Activated CD8-positive, alpha-beta memory T cell treated with anti-CD3 and anti-CD28 coated beads, Interleukin-2, amount 50 U/mL, for 1 hour (primary cell): ENCODE data around the gene CFAP119.

ENCODE experiments used
- DNase-seq: peaks from one replicate; pipeline ENCODE4 v3.0.0-alpha.2; 2020; ENCODE audit errors: extremely low read depth

CFAP119 gene

DNA sequence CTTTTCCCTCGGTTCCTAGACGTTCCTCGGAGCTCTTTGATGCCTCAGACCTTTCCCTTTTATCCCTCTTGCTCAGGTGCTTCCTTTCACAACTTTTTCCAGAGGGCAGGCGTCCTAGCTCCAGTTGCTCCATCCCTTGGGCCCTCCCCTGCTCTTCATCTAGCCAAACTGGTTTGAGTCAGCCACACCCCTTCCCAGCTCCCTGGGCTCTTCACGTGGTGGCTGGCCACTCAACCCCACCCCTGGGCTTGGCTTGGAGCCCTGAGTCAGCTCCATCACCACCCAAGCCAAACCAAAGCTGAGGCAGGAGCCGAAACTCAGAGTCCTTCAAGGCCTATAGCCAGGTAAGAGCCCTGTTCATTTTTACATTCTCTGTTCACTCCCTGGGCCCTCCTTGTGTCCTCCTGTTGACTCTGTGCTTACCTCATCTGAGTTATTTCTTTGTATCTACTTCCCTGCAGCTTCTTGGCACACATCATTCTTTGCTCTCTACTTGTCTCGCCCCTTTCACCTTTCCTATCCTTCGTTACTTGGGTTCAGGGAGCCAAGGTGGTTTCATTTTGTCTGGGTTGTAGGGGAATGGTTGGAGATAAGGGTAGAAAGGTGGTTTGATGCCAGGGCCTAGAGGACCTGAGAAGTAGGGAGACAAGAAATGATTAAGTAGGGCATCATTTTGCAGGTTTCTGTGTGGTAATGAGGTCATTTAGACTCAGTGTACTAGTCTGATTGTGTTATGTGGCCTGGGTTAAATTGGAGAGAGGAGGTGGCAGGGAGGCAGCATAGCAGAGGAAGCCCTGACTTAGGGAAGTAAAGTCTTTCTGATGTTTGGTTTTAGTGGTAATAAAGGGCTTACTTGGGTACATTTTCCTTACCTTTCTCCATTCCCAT lies 21.3 kb downstream of the CFAP119 start:
- DNase-seq, result no peak

DNA sequence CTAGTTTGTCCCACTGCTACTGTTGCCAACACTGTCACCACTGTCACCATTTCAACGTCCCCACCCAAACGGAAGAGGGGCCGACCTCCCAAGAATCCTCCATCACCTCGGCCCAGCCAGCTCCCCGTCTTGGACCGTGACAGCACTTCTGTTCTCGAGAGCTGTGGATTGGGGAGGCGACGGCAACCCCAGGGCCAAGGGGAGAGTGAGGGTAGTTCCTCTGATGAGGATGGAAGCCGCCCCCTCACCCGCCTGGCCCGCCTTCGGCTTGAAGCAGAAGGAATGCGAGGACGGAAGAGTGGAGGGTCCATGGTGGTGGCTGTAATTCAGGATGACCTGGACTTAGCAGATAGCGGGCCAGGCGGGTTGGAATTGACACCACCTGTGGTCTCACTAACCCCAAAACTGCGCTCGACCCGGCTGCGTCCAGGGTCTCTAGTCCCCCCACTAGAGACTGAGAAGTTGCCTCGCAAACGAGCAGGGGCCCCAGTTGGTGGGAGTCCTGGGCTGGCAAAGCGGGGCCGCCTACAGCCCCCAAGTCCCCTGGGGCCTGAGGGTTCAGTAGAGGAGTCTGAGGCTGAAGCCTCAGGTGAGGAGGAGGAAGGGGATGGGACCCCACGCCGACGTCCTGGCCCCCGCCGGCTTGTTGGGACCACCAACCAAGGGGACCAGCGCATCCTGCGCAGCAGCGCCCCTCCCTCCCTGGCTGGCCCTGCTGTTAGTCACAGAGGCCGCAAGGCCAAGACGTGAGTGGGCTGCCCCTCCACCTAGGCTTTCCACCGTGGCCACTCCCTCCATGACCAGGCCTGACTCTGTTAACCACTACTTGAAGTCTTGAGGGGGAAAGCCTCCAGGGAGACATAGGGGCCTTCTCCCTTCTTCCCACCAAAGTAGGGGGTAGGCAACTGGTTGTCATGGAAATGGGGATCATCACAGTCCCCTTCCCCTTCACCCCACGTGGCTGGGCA lies 22.6 kb downstream of the CFAP119 start:
- no peak for DNase-seq

DNA sequence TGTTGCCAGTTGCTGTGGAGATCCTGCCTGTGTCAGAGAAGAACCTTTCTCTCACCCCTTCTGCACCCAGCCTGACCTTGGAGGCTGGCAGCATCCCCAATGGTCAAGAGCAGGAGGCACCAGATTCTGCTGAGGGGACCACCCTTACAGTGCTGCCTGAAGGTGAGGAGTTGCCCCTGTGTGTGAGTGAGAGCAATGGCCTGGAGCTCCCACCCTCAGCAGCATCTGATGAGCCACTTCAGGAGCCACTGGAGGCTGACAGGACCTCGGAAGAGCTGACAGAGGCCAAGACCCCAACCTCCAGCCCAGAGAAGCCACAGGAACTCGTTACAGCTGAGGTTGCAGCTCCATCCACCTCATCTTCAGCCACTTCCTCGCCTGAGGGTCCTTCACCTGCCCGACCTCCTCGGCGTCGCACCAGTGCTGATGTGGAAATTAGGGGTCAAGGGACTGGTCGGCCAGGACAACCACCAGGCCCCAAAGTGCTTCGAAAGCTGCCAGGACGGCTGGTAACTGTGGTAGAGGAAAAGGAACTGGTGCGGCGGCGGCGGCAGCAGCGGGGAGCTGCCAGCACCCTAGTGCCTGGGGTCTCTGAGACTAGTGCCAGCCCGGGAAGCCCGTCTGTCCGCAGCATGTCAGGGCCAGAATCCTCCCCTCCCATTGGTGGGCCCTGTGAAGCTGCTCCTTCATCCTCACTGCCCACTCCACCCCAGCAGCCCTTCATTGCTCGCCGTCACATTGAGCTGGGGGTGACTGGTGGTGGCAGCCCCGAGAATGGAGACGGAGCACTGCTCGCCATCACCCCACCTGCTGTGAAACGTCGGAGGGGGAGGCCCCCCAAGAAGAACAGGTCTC lies 23.8 kb downstream of the CFAP119 start:
- DNase-seq, result no peak

DNA sequence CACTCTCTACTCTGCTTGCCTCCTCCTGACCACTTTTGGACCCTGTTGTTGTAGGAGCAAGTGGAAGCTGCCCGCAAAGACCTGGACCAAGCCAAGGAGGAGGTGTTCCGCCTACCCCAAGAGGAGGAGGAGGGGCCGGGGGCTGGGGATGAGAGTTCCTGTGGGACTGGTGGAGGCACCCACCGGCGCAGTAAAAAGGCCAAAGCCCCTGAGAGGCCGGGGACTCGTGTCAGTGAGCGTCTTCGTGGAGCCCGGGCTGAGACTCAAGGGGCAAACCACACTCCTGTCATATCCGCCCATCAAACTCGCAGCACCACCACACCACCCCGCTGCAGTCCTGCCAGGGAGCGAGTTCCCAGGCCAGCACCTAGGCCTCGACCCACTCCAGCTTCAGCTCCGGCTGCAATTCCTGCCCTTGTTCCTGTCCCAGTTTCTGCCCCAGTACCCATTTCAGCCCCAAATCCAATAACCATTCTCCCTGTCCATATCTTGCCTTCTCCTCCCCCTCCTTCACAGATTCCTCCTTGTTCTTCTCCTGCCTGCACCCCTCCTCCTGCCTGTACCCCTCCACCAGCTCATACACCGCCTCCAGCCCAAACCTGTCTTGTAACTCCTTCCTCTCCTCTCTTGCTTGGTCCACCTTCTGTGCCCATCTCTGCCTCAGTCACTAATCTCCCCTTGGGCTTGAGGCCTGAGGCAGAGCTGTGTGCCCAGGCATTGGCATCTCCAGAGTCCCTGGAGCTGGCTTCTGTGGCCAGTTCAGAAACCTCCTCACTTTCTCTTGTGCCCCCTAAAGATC lies 24.7 kb downstream of the CFAP119 start:
- no peak for DNase-seq

DNA sequence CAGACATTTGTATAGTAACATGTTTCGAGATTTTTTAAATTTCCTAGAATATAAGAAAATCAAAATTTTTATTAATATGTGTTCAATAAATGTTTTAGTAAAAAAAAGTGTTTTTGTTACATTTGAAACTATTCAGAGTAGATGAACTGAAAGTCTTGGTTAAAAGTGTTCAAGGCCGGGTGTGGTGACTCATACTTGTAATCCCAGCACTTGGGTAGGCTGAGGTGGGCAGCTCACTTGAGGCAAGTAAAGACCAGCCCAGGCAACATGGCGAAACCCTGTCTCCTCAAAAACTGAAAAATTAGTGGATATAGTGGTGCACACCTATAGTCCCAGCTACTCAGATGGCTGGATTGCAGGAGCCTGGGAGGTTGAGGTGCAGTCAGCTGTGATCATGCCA lies 30.5 kb downstream of the CFAP119 start:
- no peak for DNase-seq

DNA sequence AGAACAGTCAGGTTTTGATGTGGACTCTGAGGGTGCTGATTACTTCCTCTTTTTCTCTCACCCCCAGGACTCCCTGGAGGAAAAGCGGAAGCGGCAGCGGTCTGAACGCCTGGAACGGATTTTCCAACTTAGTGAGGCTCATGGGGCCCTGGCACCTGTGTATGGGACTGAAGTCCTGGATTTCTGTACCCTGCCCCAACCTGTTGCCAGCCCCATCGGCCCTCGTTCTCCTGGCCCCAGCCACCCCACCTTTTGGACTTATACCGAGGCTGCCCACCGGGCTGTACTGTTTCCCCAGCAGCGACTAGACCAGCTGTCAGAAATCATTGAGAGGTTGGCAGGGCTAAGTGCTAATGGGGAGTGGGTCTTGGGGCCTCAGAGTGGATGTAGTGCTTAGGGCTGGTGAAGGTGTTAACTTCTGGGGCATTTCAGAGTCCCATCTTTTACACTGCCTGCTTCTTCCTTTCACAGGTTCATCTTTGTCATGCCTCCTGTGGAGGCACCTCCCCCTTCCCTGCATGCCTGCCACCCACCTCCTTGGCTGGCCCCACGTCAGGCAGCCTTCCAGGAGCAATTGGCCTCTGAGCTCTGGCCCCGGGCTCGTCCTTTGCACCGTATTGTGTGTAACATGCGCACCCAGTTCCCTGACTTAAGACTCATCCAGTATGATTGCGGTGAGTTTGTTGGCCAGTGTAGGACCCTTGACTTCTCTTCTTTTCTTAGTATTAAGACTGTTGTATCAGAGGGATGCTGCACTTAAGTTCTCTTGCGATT lies 32.8 kb downstream of the CFAP119 start:
- DNase-seq, result no peak

DNA sequence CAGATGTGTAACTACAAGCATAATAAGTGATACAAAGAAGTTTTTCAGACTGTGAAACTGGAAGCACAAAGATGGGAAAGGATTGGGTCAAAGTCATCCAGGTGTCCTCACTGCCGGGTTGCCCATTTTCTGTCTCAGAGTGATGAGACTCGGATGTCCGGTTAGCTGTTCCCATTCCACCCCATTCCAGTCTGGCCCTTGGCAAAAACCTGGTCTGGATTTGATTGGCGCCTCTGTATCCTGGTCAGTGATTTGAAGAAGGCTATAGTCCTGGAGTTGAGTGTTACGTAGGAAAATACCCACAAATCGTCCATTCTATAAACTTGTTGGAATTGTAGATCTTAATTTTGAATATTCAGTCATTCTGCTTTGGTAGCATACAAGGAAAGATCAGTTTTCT lies 33.5 kb downstream of the CFAP119 start:
- no peak for DNase-seq

DNA sequence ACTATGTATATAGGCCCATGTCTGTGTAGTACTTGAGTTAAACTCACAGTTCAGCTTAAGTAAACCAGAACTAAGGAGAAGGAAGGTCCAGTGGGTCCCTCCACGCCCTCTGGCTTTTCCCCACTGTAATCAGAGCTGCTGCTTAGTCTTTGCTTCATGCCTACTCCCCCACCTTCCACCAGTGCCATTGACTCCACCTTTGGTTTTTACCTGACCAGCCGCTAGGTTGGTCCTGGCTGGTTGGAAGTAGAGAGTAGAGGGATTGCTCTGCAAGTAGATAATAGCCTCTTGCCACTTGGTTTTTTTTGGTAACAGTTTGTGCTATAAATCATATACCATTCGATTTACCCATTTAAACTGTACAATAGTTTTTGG lies 36.5 kb downstream of the CFAP119 start:
- DNase-seq, result no peak

DNA sequence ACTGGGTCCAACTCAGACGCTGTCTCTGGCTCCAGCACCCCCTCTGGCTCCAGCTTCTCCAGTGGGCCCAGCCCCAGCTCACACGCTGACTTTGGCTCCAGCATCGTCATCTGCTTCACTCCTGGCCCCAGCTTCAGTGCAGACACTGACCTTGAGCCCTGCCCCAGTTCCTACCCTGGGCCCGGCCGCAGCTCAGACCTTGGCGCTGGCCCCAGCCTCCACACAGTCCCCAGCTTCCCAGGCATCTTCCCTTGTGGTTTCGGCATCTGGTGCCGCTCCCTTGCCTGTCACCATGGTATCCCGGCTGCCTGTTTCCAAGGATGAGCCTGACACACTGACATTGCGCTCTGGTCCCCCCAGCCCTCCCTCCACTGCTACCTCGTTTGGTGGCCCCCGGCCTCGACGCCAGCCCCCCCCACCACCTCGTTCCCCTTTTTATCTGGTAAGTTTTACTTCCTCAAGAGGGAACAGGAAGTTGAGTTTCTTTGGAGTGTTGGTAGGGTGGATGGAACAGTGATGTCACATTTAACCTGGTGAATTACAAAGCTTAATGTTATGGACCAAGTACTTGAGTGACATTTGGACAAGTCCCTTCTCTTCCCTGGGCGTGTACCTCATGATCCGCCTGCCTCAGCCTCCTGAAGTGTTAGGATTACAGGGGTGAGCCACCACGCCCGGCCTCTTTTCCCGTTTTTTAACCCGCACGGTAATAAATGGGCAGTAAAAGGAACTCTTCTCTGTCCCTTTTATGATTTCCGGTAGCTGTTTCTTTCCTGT lies 37.0 kb downstream of the CFAP119 start:
- no peak for DNase-seq

DNA sequence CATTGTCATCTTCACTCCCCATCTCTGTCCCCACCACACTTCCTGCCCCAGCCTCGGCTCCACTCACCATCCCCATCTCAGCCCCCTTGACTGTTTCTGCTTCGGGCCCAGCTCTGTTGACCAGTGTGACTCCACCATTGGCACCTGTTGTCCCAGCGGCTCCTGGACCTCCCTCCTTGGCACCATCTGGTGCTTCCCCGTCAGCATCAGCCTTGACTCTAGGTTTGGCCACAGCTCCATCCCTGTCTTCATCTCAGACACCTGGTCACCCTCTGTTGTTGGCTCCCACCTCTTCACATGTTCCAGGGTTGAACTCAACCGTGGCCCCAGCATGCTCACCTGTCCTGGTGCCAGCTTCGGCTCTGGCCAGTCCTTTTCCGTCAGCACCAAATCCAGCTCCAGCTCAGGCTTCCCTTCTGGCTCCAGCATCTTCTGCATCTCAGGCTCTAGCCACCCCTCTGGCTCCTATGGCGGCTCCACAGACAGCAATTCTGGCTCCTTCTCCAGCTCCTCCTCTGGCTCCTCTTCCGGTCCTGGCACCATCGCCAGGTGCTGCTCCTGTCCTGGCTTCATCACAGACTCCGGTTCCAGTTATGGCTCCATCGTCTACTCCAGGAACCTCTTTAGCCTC lies 38.0 kb downstream of the CFAP119 start:
- no peak for DNase-seq

DNA sequence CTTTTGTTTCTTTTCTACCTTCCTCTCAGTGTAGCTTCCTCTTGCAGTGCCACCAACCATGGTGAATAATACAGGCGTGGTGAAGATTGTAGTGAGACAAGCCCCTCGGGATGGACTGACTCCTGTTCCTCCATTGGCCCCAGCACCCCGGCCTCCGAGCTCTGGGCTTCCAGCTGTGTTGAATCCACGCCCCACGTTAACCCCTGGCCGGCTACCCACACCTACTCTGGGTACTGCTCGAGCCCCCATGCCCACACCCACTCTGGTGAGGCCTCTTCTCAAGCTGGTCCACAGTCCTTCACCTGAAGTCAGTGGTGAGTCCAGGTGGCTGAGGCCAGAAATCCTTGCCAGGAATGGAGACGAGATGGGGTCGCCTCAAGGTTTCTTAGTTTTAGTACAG lies 38.9 kb downstream of the CFAP119 start:
- DNase-seq, result no peak

DNA sequence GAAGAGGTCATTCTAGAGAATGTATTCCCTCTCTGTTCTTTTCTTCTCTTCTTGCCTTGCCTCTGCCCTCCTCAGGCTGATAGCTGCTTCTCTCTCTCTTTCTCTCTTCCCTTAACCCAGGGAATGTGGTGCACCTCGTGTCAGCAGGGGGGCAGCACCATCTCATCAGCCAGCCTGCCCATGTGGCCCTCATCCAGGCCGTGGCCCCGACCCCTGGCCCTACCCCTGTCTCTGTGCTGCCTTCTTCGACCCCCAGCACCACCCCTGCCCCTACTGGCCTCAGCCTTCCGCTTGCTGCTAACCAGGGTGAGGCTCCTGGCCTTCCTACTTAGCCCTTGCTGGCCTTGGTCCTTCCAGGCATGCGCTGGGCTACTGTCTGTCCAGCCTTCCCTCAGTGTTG lies 39.4 kb downstream of the CFAP119 start:
- no peak for DNase-seq

DNA sequence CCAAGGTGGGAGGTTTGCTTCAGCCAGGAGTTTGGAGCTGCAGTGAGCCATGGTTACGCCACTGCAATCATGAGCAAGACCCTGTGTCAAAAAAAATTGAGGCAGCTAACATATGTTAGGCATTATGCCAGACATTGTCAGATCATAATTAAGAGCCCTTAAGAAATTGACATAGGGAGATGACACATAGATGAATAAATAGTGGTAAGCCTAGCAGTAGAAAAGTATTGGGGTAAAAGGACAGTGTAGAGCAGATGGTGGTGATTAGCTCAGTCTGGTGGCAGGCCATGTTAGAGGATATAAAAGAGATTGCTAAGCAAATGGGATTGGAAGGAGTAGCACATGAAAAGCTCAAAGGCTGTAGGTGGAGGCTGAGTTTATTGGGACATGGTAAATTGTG lies 40.3 kb downstream of the CFAP119 start:
- DNase-seq, result no peak

DNA sequence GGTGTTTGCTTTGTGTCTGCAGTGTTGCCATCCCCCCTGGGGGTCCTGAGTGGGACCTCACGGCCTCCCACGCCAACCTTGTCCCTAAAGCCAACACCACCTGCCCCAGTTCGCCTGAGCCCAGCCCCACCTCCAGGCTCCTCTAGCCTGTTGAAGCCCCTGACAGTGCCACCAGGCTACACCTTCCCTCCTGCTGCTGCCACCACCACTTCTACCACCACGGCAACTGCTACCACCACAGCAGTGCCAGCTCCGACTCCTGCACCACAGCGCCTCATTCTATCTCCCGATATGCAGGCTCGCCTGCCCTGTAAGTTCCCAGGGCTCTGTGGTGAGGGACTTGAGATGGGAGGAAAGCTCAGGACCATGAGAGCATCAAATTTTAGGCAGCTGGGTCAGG lies 40.7 kb downstream of the CFAP119 start:
- DNase-seq, result no peak

DNA sequence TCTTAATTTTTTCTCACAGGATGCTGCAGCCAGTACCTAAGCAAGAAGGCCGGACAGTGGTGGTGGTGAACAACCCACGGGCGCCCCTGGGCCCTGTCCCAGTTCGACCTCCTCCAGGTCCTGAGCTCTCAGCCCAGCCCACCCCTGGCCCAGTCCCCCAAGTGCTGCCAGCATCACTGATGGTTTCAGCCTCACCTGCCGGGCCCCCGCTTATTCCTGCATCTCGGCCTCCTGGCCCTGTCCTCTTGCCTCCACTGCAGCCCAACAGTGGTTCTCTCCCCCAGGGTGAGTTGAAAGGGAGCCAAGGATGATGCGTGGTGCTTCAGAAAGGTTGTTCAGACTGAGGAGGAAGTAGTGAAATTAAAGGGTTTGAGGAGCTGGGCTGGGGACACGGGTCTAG lies 41.2 kb downstream of the CFAP119 start:
- no peak for DNase-seq

DNA sequence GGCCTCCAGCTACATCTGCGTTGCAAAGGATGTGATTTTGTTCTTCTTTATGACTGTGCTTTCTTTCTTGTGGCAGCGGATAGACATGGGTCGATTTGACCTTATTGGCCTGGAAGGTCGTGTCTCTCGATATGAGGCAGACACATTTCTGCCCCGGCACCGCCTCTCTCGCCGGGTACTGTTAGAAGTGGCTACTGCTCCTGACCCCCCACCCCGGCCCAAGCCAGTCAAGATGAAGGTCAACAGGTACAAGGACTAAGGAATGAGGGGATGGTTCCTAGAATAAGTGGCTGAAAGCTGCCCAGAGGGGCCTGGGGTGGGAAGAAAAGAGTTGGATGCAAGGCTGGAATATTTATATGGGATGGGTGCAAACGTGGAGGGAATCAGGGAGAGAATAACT lies 41.8 kb downstream of the CFAP119 start:
- no peak for DNase-seq

DNA sequence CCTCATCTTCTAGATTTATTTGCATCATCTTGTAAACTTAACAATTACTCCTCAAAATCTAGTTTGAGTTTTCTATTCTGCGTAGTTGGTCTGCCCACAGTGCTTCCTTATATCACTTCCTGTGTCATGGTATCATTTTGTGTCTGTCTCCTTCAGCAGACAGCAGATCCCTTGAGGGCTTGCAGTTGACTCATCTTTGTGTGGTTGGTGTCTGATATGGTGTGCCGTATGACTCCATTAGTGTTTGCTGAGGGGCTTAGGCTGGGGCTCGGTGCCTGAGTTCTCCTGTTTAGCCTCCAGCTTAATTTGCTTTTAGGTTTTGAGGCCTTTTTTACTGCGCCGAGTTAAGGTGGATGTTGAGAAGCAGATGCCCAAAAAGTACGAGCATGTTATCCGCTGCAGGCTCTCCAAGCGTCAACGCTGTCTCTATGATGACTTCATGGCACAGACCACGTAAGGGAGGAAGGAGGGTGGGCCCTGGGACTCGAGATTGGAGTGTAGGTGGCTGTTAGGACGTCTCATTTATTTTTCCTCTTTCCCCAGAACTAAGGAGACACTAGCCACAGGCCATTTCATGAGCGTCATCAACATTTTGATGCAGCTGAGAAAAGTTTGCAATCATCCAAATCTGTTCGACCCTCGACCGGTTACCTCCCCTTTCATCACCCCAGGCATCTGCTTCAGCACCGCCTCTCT lies 46.0 kb downstream of the CFAP119 start:
- DNase-seq, result peak; percentile 9

DNA sequence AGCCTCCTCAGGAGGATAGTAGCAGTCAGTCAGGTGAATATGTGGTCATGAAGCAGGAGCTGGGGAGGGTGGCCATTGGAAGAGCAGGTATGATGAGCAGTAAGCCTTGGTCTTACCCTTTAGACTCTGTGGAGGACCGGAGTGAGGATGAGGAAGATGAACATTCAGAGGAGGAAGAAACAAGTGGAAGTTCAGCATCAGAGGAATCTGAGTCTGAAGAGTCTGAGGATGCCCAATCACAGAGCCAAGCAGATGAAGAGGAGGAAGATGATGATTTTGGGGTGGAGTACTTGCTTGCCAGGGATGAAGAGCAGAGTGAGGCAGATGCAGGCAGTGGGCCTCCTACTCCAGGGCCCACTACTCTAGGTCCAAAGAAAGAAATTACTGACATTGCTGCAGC lies 50.1 kb downstream of the CFAP119 start:
- DNase-seq, result no peak
